Erythroblast (primary cell): ENCODE results near the gene PRKD3.

Source experiments
- DNase-seq, 2 experiments: peaks; one replicate each; lab custom pipeline; 2025; lab: John Stamatoyannopoulos, UW
- GATA1 ChIP-seq: IDR thresholded peaks from 2 replicates; pipeline ENCODE4 v1.6.1; 2011; ENCODE audit warnings: low read depth, mild to moderate bottlenecking, control low read depth, low read length, moderate library complexity
- POLR2A ChIP-seq: IDR thresholded peaks from 2 replicates; pipeline ENCODE4 v1.6.1; 2011; ENCODE audit warnings: mild to moderate bottlenecking, low read length

The PRKD3 gene

GRCh38 chr2:37324786-37325624, at the start of gene PRKD3:
TSS of gene PRKD3 (minus strand) at chr2:37324833. CDS start at chr2:37316524, 8,309 bp downstream.
- peak; percentile 59 to 63 for DNase-seq
- TF ChIP-seq POLR2A (no peak), GATA1 (no peak)

- no peak for DNase-seq
- TF ChIP-seq GATA1 (no peak), POLR2A (no peak)
These were observed 47.4 kb upstream of the PRKD3 start for GRCh38 chr2:37372000-37372399.

- no peak for DNase-seq
- no peak for TF ChIP-seq GATA1
- no peak for TF ChIP-seq POLR2A
These were observed 46.0 kb upstream of the PRKD3 start for GRCh38 chr2:37370666-37371065.

GRCh38 chr2:37367984-37368383, 43.4 kb upstream of the PRKD3 start:
- TF ChIP-seq POLR2A, result no peak
- no peak for DNase-seq

DNA sequence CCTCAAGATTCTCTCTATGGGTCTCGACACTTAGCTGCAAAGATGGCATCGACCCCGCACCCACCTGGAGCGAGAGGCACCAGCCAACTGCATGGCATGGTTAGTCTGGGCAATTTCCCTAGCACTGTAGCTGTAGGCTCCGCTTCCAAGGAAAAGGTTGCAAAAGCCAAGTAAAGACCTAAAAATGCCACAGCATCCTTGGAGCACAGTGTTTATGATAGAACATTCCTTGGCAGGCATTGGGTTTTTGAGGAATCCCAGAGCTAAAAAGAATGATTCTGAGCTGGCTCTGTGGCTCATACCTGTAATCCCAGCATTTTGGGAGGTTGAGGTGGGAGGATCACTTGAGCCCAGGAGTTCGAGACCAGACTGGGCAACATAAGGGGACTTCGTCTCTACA, 42.7 kb upstream of the PRKD3 start:
- DNase-seq, result no peak
- TF ChIP-seq POLR2A (no peak), GATA1 (no peak)

GRCh38 chr2:37366773-37367172, 42.1 kb upstream of the PRKD3 start:
- DNase-seq, result no peak
- TF ChIP-seq POLR2A (no peak), GATA1 (no peak)

DNA sequence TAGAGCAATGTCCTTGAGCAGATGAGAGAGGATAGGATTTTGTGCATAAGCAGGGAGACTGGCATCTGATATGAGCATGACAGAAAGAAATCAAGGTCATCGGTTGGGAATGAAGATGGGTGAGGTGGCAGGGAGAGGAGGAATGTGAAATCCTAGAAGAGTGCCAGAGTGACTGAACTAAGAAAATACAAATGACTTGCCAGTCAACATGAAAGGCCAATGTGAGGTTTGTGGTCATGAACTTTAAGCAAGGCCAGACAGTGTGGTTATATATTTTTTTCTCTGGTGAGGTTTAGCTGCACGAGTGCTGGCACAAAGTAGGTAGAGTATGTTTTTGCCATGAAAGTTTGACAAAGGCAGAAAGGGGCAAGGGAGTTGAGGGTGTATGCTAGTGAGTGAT, 41.0 kb upstream of the PRKD3 start:
- DNase-seq, result no peak
- TF ChIP-seq GATA1, result no peak
- no peak for TF ChIP-seq POLR2A

- DNase-seq, result no peak
- TF ChIP-seq GATA1, result no peak
- no peak for TF ChIP-seq POLR2A
These were observed 39.7 kb upstream of the PRKD3 start for GRCh38 chr2:37364351-37364750.

DNA sequence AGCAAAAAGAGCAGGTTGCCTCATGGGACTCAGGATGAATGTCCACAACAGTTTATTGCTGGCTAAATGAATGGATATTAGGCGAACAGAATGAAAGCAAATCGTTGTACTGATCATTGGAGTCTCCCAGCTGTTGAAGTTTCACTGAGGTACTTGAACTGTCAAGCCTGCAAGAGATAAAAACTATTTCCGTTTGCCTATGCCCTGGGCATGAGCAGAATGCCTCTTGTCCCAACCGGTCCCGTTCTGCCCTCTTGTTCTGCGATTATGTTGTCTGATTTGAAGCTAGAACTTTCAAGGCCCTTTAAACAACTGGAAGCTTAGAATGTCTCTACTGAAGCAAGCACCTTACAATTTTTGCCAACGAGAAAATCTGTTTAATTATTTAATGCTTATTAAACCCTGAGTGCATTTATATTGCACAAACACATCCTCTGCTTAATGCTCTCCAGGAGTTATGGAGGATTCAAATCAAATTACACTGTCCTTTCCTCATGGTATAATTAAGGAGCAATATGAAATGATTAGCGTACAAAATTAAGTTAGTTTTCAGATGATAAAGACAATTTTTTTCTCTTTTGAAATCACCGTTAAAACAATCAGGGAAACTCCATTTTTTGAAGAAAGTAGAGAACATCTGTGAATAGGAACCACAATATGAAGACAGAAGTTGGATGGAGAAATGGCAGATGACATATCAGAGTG, 37.5 kb upstream of the PRKD3 start:
- DNase-seq, result no peak
- no peak for TF ChIP-seq POLR2A
- no peak for TF ChIP-seq GATA1

DNA sequence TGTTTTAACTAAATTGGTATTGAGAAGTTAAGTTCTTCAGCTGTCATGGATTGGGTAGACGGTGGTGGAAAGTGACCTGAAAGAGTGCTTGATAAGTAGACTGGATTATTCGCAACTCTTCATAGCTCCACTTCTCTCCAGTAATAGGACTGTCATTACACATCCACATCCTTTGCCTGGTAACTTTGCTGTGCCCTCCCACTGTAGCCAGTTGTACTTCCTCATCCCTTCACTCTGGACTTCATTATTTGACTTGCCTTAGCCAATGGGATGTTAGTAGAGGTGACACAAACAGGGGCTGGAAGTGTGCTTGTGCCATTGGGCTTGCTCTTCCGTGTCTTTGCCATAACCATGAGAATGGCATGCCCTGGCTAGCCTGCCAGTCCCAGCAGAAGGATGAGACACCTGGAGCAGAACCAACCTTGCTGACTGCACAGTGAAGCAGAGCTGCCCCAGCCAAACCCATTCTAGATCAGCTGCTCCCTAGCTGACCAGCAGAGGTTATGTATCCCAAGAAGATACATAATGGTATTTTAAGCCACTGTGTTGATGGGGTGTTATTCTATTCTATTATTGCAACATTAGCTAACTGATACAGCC, 36.7 kb upstream of the PRKD3 start:
- DNase-seq, result no peak
- TF ChIP-seq POLR2A, result no peak
- no peak for TF ChIP-seq GATA1

DNA sequence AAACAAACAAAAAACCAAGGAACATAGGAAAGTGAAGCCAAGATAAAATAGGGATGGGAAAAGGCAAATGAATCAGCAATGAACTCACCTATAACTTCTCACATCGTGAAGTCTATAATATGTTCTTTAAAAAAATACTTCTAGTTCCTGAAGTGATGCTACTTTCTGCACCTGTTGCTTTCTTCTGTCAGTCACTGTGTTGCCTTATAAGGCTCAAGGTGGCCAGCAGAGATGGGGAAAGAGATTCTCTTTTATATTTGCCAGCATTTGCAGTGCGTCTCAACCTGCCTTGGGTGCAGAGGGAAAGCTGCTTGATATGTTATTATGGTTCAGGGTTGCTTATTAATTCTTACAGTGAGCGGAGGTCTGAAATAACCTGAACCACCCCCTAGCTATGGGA, 33.8 kb upstream of the PRKD3 start:
- no peak for TF ChIP-seq GATA1
- no peak for TF ChIP-seq POLR2A
- DNase-seq, result no peak

- DNase-seq, result no peak
- TF ChIP-seq POLR2A, result no peak
- TF ChIP-seq GATA1, result no peak
These were observed 32.9 kb upstream of the PRKD3 start for GRCh38 chr2:37357530-37357929.

DNA sequence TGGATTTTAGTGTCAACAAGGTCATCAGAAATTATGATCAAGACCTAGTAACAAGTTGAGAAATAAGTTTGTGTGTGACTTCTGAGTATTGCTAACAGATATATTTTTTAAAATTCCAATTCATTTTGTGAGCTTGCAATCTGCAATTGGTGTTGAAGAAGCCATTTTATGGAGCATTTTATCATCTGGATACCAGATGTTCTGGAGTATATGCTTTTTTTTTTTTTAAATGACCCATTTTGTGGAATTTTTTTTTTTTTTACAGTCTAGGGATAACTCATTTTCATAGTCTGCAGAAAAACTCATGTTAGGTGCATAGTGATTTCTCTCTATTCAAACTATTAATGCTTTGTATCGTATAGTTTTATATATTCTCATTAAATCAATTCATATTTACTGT, 32.4 kb upstream of the PRKD3 start:
- DNase-seq, result no peak
- TF ChIP-seq POLR2A (no peak), GATA1 (no peak)

DNA sequence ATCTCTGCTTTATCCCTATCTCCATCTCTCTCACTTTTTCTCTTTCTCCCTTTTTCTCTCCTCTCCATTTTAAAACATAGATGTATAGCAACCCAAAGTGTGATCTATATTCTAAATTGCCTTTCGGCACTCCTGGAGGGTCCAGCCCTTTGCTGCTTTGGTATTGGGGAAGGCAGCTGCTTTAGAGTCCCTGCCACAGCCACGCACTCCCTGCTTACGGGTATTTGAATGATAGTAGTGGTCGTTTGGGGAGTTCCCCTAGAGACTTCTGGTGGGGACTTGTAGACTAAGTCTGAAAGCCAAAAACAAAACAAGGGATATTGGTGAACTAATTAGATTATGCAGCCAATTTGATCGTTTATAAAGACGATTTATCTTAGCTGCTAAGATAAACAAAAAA, 31.7 kb upstream of the PRKD3 start:
- TF ChIP-seq GATA1 (no peak), POLR2A (no peak)
- no peak for DNase-seq
